Thyroid gland (tissue), 4 donors: ENCODE results near the gene PIP5KL1. TPM values are rescaled to one million over a fixed set of nuclear protein-coding genes. Genes with fewer than 3 reads are reported as not detected.

ENCODE experiments used
- DNase-seq, 2 donors: peaks; one replicate each; pipeline ENCODE4 v3.0.0-alpha.2; 2019
- H3K27ac ChIP-seq, 3 donors: fragments of 200-600 bp; sonication (generic); 1 replicate in 2 of 3; 2 replicates in 1 of 3; pipeline ENCODE4 v1.5.1; 2016 to 2019; ENCODE audit warnings: mild to moderate bottlenecking in 1 of 3, moderate library complexity in 1 of 3
- H3K27me3 ChIP-seq: fragments of 200-600 bp; sonication (generic); one replicate; pipeline ENCODE4 v1.5.1; 2019
- H3K36me3 ChIP-seq, 2 donors: fragments of 200-600 bp; sonication (generic); one replicate each; pipeline ENCODE4 v1.5.1; 2016 to 2019
- H3K4me1 ChIP-seq, 2 donors: fragments of 200-600 bp; sonication (generic); one replicate each; pipeline ENCODE4 v1.5.1; 2017 to 2019
- H3K4me3 ChIP-seq, 3 donors: fragments of 200-600 bp; sonication (generic); replicated peaks in 1 of 3; 1 replicate in 2 of 3; 2 replicates in 1 of 3; pipeline ENCODE4 v1.5.1; 2016; ENCODE audit warnings: mild to moderate bottlenecking in 1 of 3
- H3K9me3 ChIP-seq: fragments of 200-600 bp; sonication (generic); one replicate; pipeline ENCODE4 v1.5.1; 2017
- CTCF ChIP-seq, 6 experiments: fragments of 200-600 bp in 3 of 6; fragments of 450-650 bp in 3 of 6; sonication (generic) in 3 of 6; IDR thresholded peaks; one replicate each; pipeline ENCODE4 v1.5.1; 2016 to 2019; ENCODE audit warnings: antibody characterized with exemption in 6 of 6, mild to moderate bottlenecking in 2 of 6, inconsistent platforms in 1 of 6, moderate library complexity in 1 of 6
- POLR2A ChIP-seq, 2 donors: fragments of 450-650 bp; IDR thresholded peaks; one replicate each; pipeline ENCODE4 v1.6.1; 2017; ENCODE audit warnings: antibody characterized with exemption in 2 of 2, mild to moderate bottlenecking in 2 of 2, moderate library complexity in 1 of 2
- WGBS, 2 donors: methylation state at CpG; one replicate each; pipeline ENCODE4 v1.1.5; 2017; 5-methylcytosine and 5-hydroxymethylcytosine counted together
- intact Hi-C: fragments of 100-400 bp; cut with DNase I; formaldehyde crosslinking; loops from one replicate; pipeline ENCODE4 v1.15.1; 2023
- total RNA-seq, 4 donors: library from RNA; depleted of rRNA; stranded (reverse); fragments of >200 nt; gene quantifications; one replicate each; pipeline ENCODE4 v1.2.3, GENCODE V29; 2016

Gene PIP5KL1
- total RNA-seq, 4 donors from 2014 or later: 1.0 to 5.2 (median 1.6) TPM; not detected in 1

DNA sequence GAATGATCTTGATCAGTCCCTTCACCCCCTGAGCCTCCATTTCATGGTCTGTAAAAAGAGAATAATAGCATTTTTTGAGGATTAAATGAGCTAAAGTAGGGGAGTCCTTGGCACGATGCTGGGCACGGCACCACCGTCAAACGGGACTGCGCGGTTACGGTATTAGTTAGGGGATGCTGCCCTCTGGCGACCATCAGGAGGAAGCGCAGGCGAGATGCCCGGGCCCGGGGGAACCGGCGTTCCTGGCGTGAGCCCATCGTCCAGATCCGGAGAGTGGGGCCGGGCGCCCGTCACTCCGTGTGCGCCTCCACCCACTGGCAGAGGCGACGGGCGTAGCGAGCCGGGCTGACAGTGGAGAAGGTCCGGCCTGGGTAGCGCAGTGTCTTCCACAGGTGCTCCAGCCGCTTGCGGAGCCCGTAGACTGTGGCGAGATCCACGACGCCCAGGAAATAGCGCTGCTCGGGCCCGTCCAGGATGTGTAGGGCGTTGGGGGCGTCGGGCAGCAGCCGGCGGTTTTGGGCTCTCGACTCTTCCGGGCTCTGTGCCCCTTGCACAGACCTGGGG is 8.9 kb downstream of the PIP5KL1 start:
- no peak overlapping the region for H3K27ac ChIP-seq
- intact Hi-C loops: loop anchor here (5.0 to 10.0 kb wide), 2 partner anchors 329 to 417 kb away; no protein-coding TSS in a partner anchor
- peak; percentile 60 to 62 for DNase-seq
- no peaks in the 10 kb centered on the region for H3K27me3 ChIP-seq
- H3K4me3 ChIP-seq: no peak overlapping the region
- 0 to 1% methylated on average over 13 to 20 of the region's 45 CpGs for WGBS, 2 donors
- TF ChIP-seq CTCF (IDR thresholded peaks at IDR 0.05) (peak; percentile 89 to 96 (median 94)), POLR2A (IDR thresholded peaks at IDR 0.05) (no peak)
- peaks cover 13 to 32% of the 10 kb centered on the region in 2 donors for H3K4me1 ChIP-seq
- no peaks in the 10 kb centered on the region for H3K9me3 ChIP-seq
- H3K36me3 ChIP-seq: no peaks in the 10 kb centered on the region

DNA sequence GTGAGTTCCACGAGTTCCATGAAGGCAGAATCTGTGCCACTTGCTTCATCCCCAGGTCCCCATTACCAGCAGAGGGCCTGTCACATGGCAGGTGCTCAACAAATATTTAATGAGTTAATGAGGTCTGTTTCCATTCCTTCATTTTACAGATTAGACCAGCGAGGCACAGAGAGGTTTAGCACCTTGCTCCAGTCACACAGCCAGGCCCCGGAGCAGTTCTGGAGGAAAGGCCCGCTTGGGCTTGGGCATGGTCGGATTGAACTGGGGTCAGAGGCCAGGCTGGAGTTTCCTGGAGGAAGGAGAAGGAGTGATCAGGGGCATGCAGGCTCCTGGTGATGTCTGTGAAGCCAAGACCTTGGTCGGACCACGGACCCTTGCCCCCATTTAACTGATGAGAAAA is 9.8 kb downstream of the PIP5KL1 start:
- H3K4me1 ChIP-seq: peaks cover 22 to 39% of the 10 kb centered on the region in 2 donors
- H3K27ac ChIP-seq: no peak overlapping the region
- no peak overlapping the region for H3K4me3 ChIP-seq
- DNase-seq: no peak
- H3K27me3 ChIP-seq: no peaks in the 10 kb centered on the region
- WGBS, 2 donors: 88 to 93% methylated on average over 7 of the region's 7 CpGs
- intact Hi-C loops: loop anchor here (5.0 to 10.0 kb wide), 2 partner anchors 328 to 416 kb away; no protein-coding TSS in a partner anchor
- TF ChIP-seq POLR2A (IDR thresholded peaks at IDR 0.05) (no peak), CTCF (IDR thresholded peaks at IDR 0.05) (no peak)
- no peaks in the 10 kb centered on the region for H3K36me3 ChIP-seq
- no peaks in the 10 kb centered on the region for H3K9me3 ChIP-seq

GRCh38 chr9:127919253-127919815 is 11.2 kb downstream of the PIP5KL1 start:
- Histone ChIP-seq H3K27ac (peak overlapping the region in 2 of 3 donors; percentile 50 to 54), H3K4me3 (no peak overlapping the region), H3K4me1 (peaks cover 22 to 46% of the 10 kb centered on the region in 2 donors), H3K36me3 (no peaks in the 10 kb centered on the region), H3K9me3 (no peaks in the 10 kb centered on the region), H3K27me3 (no peaks in the 10 kb centered on the region)
- intact Hi-C loops: loop anchor here (5.0 kb wide), 1 partner anchor 182 kb away; the partner anchor contains the start of gene TOR2A
- 45 to 48% methylated on average over 8 of the region's 8 CpGs for WGBS, 2 donors
- TF ChIP-seq CTCF (IDR thresholded peaks at IDR 0.05) (no peak), POLR2A (IDR thresholded peaks at IDR 0.05) (no peak)
- peak; percentile 70 for DNase-seq

- H3K9me3 ChIP-seq: no peaks in the 10 kb centered on the region
- H3K4me3 ChIP-seq: no peak overlapping the region
- H3K4me1 ChIP-seq: peaks cover 22 to 46% of the 10 kb centered on the region in 2 donors
- TF ChIP-seq POLR2A (IDR thresholded peaks at IDR 0.05) (no peak), CTCF (IDR thresholded peaks at IDR 0.05) (no peak)
- 92 to 93% methylated on average over 6 to 8 of the region's 8 CpGs for WGBS, 2 donors
- DNase-seq: no peak
- H3K27ac ChIP-seq: peak overlapping the region in 2 of 3 donors; percentile 50 to 54
- H3K27me3 ChIP-seq: no peaks in the 10 kb centered on the region
- no peaks in the 10 kb centered on the region for H3K36me3 ChIP-seq
- intact Hi-C loops: loop anchor here (5.0 kb wide), 1 partner anchor 181 kb away; the partner anchor contains the start of gene TOR2A
Observed at GRCh38 chr9:127918183-127919107, 12.1 kb downstream of the PIP5KL1 start.
